ENCODE data around the gene AIMP1.
"Not testable (repeated sequence)": the region's sequence is repeated elsewhere in the genome, so short reads cannot be mapped to it uniquely, and the experiment has no call there.

Gene AIMP1

DNA sequence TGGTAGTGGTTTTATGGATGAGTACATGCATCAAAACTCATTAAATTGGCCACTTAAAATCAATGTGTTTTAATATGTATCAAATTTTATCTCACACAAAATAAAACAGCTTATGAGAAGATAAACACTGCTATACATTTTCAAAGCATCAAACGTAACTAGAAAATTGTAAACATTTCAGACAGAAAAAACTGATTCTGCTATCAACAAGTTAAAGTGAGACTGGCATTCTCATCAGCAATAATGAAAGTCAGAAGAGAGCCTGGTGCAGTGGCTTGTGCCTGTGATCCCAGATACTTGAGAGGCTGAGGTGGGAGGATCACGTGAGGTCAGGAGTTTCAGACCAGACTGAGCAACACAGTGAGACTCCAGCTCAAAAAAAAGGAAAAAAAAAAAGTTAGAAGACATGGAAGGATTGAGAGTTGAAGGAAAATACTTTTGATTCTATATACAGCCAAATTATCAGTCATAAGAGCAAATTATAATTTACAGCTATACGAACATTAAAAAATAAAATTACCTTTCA is 3.3 kb upstream of the AIMP1 start:
- no peak for DNase-seq

GRCh38 chr4:106314960-106315359 is 1.4 kb upstream of the AIMP1 start:
- DNase-seq, result no peak

- DNase-seq, result no peak
Observed at GRCh38 chr4:106315476-106315967, 828 bp upstream of the AIMP1 start.

DNA sequence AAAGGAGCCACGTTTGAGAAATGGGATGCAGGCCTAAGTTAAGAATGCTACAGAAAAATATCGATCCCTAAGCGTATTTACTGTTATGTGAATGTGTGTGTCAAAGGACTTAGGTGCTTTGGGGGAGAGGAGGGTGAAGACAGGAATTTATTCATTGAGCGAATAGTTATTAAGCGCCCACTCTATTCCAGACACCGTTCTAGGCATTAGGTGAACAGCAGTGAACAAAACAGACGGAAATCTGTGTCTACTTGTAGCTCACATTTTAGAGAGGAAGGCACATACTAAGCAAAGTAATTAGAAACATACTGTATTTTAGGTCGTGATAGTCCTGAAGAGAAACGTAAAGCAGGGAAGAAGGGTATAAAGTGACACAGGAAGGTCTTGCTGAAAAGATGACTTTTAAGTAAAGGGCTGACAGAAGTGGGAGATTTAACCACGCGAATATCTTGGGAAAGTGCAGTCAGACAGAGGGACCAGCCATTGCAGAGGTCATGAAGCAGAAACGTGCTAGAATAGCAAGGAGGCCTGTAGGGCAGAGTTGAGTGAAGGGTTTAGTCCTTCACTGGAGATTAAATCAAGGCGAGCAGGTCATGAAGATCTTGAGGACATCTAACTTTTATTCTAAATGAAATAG is 541 bp downstream of the AIMP1 start:
- DNase-seq, result no peak

DNA sequence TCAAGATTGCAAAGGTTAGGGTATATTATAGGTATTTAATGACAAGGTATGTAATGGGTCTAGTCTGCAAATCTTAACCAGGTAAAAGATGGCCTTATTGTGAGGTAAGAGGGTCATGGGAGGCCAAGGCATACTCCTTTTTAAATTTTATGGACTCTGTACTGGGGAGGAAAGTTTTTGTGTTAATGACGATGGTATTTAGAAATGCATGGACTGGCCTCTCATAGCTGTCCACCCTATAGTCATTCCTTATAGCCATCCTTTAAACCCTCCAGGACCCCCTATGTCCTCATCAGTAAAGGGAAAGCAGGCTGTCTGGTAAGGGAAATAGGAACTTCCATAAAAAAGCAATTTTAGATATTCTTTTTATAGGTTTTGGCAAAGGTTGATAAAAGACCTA is 1.5 kb downstream of the AIMP1 start:
- no peak for DNase-seq

DNA sequence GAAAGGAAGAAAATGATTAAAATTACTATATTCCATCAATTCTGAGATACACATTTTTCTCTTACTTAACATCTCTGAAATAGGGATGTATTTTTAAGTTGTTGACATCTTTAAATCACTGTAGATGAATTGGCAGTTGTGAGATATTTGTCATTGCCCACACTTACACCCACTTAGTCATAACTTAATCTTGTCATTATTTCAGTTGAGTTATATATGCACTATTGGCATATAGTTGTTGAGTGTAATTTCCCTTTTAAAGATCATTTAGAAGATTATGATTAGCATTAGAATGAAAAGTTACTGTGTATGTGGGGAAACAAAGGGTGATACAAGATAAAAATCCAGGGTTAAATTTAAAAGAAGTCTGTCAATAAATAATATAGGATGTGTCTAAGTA is 2.2 kb downstream of the AIMP1 start:
- DNase-seq, result no peak

- DNase-seq, result no peak
Observed at GRCh38 chr4:106320235-106320634, 3.9 kb downstream of the AIMP1 start.

DNA sequence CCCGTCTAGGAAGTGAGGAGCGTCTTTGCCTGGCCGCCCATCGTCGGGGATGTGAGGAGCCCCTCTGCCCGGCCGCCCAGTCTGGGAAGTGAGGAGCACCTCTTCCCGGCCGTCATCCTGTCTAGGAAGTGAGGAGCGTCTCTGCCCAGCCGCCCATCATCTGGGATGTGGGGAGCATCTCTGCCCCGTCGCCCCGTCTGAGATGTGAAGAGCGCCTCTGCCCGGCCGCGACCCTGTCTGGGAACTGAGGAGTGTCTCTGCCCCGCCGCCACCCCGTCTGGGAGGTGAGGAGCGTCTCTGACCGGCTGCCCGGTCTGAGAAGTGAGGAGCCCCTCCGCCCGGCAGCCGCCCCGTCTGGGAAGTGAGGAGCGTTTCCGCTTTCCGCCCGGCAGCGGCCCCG is 4.8 kb downstream of the AIMP1 start:
- DNase-seq, result not testable (repeated sequence)

GRCh38 chr4:106321814-106322213 is 5.5 kb downstream of the AIMP1 start:
- not testable (repeated sequence) for DNase-seq

GRCh38 chr4:106323119-106323518 is 6.8 kb downstream of the AIMP1 start:
- no peak for DNase-seq

GRCh38 chr4:106325800-106326199 is 9.4 kb downstream of the AIMP1 start:
- DNase-seq, result no peak

- DNase-seq, result peak in 1 of 2 donors; percentile 4
Observed at GRCh38 chr4:106329041-106329618, 12.8 kb downstream of the AIMP1 start.

DNA sequence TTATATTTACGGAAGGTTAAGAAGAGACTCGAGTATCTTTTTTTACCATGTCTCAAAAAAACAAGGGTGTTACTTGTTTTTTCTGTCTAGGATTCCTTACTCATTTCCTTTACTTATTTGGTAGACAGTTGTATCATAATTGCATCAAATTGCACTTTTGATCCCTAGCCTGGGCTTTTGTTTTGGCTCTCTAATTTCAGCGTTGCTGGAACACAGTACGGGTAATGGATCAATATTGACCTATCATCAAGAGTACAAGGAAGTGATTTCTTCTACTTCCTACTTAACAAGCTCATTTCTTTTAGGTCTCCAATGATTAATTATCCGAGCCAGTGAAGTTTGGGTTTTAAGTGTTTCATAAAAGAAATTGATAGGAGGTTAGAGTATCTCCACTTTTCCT is 16.8 kb downstream of the AIMP1 start:
- DNase-seq, result no peak

GRCh38 chr4:106334741-106335470 is 18.6 kb downstream of the AIMP1 start:
- DNase-seq, result no peak

- no peak for DNase-seq
Observed at GRCh38 chr4:106336618-106337017, 20.3 kb downstream of the AIMP1 start.

DNA sequence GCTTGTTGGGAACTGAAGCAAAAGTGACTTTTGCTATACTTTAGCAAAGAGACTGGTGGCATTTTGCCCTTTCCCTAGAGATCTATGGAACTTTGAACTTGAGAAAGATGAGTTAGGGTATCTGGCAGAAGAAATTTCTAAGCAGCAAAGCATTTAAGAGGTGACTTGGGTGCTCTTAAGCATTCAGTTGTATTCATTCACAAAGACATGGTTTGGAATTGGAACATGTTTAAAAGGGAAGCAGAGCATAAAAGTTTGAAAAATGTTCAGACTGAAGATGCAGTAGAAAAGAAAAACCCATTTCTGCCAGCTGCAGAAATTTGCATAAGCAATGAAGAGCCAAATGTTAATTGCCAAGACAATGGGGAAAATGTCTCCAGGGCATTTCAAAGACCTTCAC is 21.6 kb downstream of the AIMP1 start:
- DNase-seq, result no peak

- DNase-seq, result no peak
Observed at GRCh38 chr4:106338671-106339070, 22.3 kb downstream of the AIMP1 start.

DNA sequence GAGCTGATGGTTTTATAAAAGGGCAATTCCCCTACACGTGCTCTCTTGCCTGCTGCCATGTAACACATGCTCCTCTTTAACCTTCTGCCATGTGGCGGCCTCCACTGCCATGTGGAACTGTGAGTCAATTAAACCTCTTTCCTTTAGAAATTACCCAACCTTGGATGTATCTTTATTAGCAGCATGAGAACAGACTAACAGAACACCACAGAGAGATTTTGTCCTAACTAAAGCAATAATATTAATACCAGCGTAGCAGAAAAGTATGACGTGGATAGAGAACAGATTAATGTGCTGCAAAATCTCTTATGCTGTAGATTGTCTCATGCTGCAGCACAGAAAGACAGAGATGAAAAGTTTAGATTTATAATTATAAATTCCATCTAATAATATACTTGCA is 23.1 kb downstream of the AIMP1 start:
- DNase-seq, result no peak

- DNase-seq, result no peak
Observed at GRCh38 chr4:106340774-106341173, 24.4 kb downstream of the AIMP1 start.

- no peak for DNase-seq
Observed at GRCh38 chr4:106343865-106344646, 27.7 kb downstream of the AIMP1 start.

DNA sequence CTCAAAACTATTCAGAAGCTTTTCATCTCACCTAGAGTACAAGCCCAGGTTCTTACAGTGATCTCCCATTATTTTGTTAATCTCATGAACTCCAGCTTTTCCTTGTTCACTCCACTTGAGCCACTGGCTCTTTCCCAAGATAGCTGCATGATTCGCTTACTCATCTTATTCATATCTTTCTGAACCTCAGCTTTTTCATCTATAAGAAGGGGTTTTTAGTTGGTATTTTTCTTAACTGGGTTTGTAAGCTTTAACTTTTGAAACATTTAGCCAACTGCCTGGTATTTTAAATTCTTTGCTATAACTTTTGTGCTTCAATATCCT is 28.3 kb downstream of the AIMP1 start:
- DNase-seq, result no peak

GRCh38 chr4:106347167-106347566 is 30.8 kb downstream of the AIMP1 start:
- DNase-seq, result no peak

GRCh38 chr4:106351016-106351415 is 34.7 kb downstream of the AIMP1 start:
- DNase-seq, result no peak

Data from hippocampal formation (tissue), 2 donors.